HCT116 (cell line): Measurements from ENCODE around the gene RSAD2. TPM values are rescaled to one million over a fixed set of nuclear protein-coding genes. Genes with fewer than 3 reads are reported as not detected.

ENCODE experiments used
- ATAC-seq: fragments of 200-7000 bp; cut with Tn5 transposase; 2 replicates; pipeline ENCODE4 v1.9.1; 2020; ENCODE audit warnings: mild to moderate bottlenecking, moderate library complexity
- BruUV-seq: library from RNA; stranded (reverse); fragments of 400-500 nt; replicated peaks from 2 replicates; lab custom pipeline; 2021; lab: Mats Ljungman, UMichigan
- CTCF ChIA-PET: fragments of 300-600 bp; sonication (Branson Sonifier 250); formaldehyde crosslinking; loops from one replicate; lab custom pipeline; 2021; ENCODE audit warnings: antibody characterized with exemption; lab: Charles Lee
- POLR2A ChIA-PET: fragments of 300-600, 350-600 bp; sonication (Branson Sonifier 250); formaldehyde crosslinking; loops from one replicate; lab custom pipeline; 2021; ENCODE audit warnings: antibody characterized with exemption; lab: Charles Lee
- RAD21 ChIA-PET, 2 experiments: fragments of 300-600 bp; sonication (Branson Sonifier 250); formaldehyde crosslinking; loops; one replicate each; lab custom pipeline; 2023; ENCODE audit warnings: low total read pairs in 2 of 2; ENCODE audit not compliant: uncharacterized antibody in 2 of 2, unreplicated experiment in 2 of 2, low non-redundant PET in 1 of 2; lab: Charles Lee
- DNase-seq: peaks from one replicate; pipeline ENCODE4 v3.0.0-alpha.2; 2010; ENCODE audit warnings: low read depth, low spot score
- H2AFZ ChIP-seq: fragments of 200-600 bp; shearing (Covaris generic), sonication (generic); 2 replicates; pipeline ENCODE4 v1.6.1; 2017; ENCODE audit warnings: low read depth, mixed run types, mixed read lengths, antibody characterized with exemption, low read length; ENCODE audit not compliant: poor library complexity, severe bottlenecking
- H3K27ac ChIP-seq: 2 replicates; pipeline ENCODE4 v1.5.1; 2012; ENCODE audit warnings: low read depth, low read length
- H3K27me3 ChIP-seq: fragments of 200-600 bp; sonication (generic); 2 replicates; pipeline ENCODE4 v1.6.1; 2016; ENCODE audit warnings: mixed run types, low read length, mixed read lengths; ENCODE audit not compliant: insufficient read depth
- H3K36me3 ChIP-seq, 2 experiments: fragments of 200-500 bp in 1 of 2; fragments of 200-600 bp in 1 of 2; sonication (Bioruptor generic) in 1 of 2; sonication (generic) in 1 of 2; 2 replicates each; pipeline versions ENCODE4 v1.5.1 to v1.6.1; 2014 to 2016; ENCODE audit warnings: low read length in 2 of 2, inconsistent platforms in 1 of 2, mixed read lengths in 1 of 2, mixed run types in 1 of 2; ENCODE audit not compliant: insufficient read depth in 2 of 2, control insufficient read depth in 1 of 2
- H3K4me1 ChIP-seq, 2 experiments: fragments of 200-600 bp in 1 of 2; sonication (generic) in 1 of 2; 2 replicates each; pipeline versions ENCODE4 v1.5.1 to v1.6.1; 2012 to 2017; ENCODE audit warnings: low read length in 2 of 2, inconsistent platforms in 1 of 2, mild to moderate bottlenecking in 1 of 2, mixed read lengths in 1 of 2, mixed run types in 1 of 2, moderate library complexity in 1 of 2; ENCODE audit not compliant: insufficient read depth in 2 of 2, control insufficient read depth in 1 of 2
- H3K4me2 ChIP-seq: fragments of 200-600 bp; sonication (generic); 2 replicates; pipeline ENCODE4 v1.6.1; 2017; ENCODE audit warnings: mixed run types, low read length, mixed read lengths
- H3K4me3 ChIP-seq, 2 experiments: fragments of 200-600 bp in 1 of 2; sonication (generic) in 1 of 2; replicated peaks in 1 of 2; 2 replicates each; pipeline ENCODE4 v1.5.1; 2011 to 2016; ENCODE audit warnings: low read length in 2 of 2, control low read depth in 1 of 2, low read depth in 1 of 2, mild to moderate bottlenecking in 1 of 2, mixed read lengths in 1 of 2, mixed run types in 1 of 2
- H3K79me2 ChIP-seq: fragments of 200-600 bp; sonication (generic); 2 replicates; pipeline ENCODE4 v1.6.1; 2017; ENCODE audit warnings: mild to moderate bottlenecking, mixed run types, low read length, moderate library complexity, mixed read lengths; ENCODE audit not compliant: insufficient read depth
- H3K9ac ChIP-seq: fragments of 200-600 bp; sonication (generic); 2 replicates; pipeline ENCODE4 v1.6.1; 2016; ENCODE audit warnings: low read length, mixed read lengths
- H3K9me2 ChIP-seq: fragments of 200-600 bp; sonication (generic), shearing (Covaris generic); 2 replicates; pipeline ENCODE4 v1.6.1; 2017; ENCODE audit warnings: mixed run types, mild to moderate bottlenecking, moderate library complexity; ENCODE audit not compliant: insufficient read depth
- H3K9me3 ChIP-seq, 2 experiments: fragments of 200-500 bp in 1 of 2; fragments of 200-600 bp in 1 of 2; sonication (Bioruptor generic) in 1 of 2; sonication (generic) in 1 of 2; 2 replicates each; pipeline ENCODE4 v1.6.1; 2014 to 2017; ENCODE audit warnings: low read length in 2 of 2, mixed read lengths in 2 of 2, inconsistent platforms in 1 of 2, low read depth in 1 of 2, mild to moderate bottlenecking in 1 of 2, mixed run types in 1 of 2, moderate library complexity in 1 of 2; ENCODE audit not compliant: control insufficient read depth in 1 of 2, insufficient read depth in 1 of 2
- H4K20me1 ChIP-seq: fragments of 200-600 bp; sonication (generic), shearing (Covaris generic); 2 replicates; pipeline ENCODE4 v1.6.1; 2017; ENCODE audit warnings: mixed run types, mild to moderate bottlenecking, moderate library complexity; ENCODE audit not compliant: insufficient read depth
- CBX3 ChIP-seq: IDR thresholded peaks from 2 replicates; pipeline ENCODE4 v1.6.1; 2012; ENCODE audit warnings: low read depth
- EZH2 ChIP-seq: fragments of 200-600 bp; sonication (generic); IDR thresholded peaks from 2 replicates; pipeline ENCODE4 v1.6.1; 2017; ENCODE audit warnings: antibody characterized with exemption, mixed run types
- EZH2phosphoT487 ChIP-seq: fragments of 200-600 bp; IDR thresholded peaks from 2 replicates; pipeline ENCODE4 v1.6.1; 2018; ENCODE audit warnings: antibody characterized with exemption, borderline replicate concordance
- POLR2A ChIP-seq: IDR thresholded peaks from 2 replicates; pipeline ENCODE4 v1.7.0; 2011; ENCODE audit warnings: borderline replicate concordance; ENCODE audit not compliant: insufficient read depth, insufficient read length; ENCODE audit errors: extremely low read depth
- RAD21 ChIP-seq: IDR thresholded peaks from 2 replicates; pipeline ENCODE4 v1.6.1; 2012; ENCODE audit warnings: low read depth, mild to moderate bottlenecking
- SIN3A ChIP-seq: IDR thresholded peaks from 2 replicates; pipeline ENCODE4 v1.6.1; 2012; ENCODE audit warnings: low read depth
- SRF ChIP-seq: IDR thresholded peaks from 2 replicates; pipeline ENCODE4 v1.6.1; 2012; ENCODE audit warnings: low read depth
- YY1 ChIP-seq: IDR thresholded peaks from 2 replicates; pipeline ENCODE4 v1.6.1; 2011; ENCODE audit warnings: low read length, low read depth, moderate library complexity, mild to moderate bottlenecking; ENCODE audit not compliant: insufficient replicate concordance; ENCODE audit errors: extremely low read depth
- ZFX ChIP-seq: fragments of 450-650 bp; IDR thresholded peaks from 2 replicates; pipeline ENCODE4 v1.6.1; 2017
- ZNF274 ChIP-seq: fragments of 200-500 bp; sonication (Bioruptor generic); IDR thresholded peaks from 2 replicates; pipeline ENCODE4 v1.6.1; 2014; ENCODE audit warnings: mild to moderate bottlenecking, low read depth, low read length, inconsistent platforms
- intact Hi-C: fragments of 100-400 bp; cut with micrococcal nuclease; formaldehyde crosslinking; loops from 2 replicates; pipeline ENCODE4 v1.10.0; 2022
- total RNA-seq: library from RNA; stranded (reverse); gene quantifications from one replicate; pipeline ENCODE4 v1.2.1, GENCODE V29; 2021; ENCODE audit not compliant: unreplicated experiment
- TF ChIP-seq, protein P1 (sequence below): IDR thresholded peaks from 2 replicates; pipeline ENCODE4 v1.6.1; 2012
- TF ChIP-seq, protein P2 (sequence below): IDR thresholded peaks from 2 replicates; pipeline ENCODE4 v1.6.1; 2012; ENCODE audit warnings: low read depth
- TF ChIP-seq, protein P3 (sequence below): IDR thresholded peaks from 2 replicates; pipeline ENCODE4 v1.6.1; 2011; ENCODE audit warnings: mild to moderate bottlenecking, low read length, moderate library complexity; ENCODE audit not compliant: insufficient replicate concordance; ENCODE audit errors: extremely low read depth

The RSAD2 gene
- total RNA-seq, 1 experiment from 2014 or later: not detected

DNA sequence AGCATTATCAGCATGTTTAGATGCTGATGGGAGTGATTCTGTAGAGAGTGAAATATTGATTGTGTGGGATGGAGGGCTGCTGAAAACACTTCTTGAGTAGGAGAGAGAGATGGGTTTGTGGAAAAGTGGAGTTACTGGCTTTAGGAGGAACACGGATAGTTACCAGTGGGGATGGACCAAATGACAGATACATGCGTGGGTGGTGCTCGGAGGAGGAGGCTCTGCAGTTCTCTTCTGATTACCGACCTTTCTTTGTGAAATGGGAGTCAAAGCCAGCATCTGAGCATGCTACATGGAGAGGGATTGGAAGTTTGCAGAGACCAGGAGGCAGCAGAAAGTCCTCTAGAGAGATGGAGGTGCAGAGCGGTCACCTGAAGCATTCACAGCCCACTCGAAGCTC is 65.9 kb downstream of the RSAD2 start (continued):
- TF ChIP-seq SRF (no peak), ZFX (no peak), CBX3 (no peak)

DNA sequence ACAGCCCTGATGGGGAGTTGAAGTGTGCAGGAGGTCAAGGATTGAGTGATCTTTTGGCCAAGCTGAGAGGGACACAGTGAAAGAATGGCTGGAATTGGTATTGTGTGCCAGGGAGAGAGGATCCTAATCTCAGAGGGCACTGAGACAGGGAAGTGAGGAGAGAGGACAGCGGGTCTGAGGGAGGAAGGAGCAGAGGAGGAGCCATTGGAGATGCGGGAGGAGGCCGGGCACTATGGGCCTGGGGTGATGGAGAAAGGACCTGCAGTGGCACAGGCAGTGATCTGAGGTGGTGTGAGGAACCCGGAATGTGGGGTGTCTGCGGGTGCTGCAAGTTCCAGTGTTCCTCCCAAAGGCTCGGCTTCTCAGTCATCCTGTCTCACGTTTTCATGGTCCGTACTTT is 66.4 kb downstream of the RSAD2 start:
- no peak overlapping the region for H3K4me3 ChIP-seq
- no peaks in the 10 kb centered on the region for H3K9me2 ChIP-seq
- no peaks in the 10 kb centered on the region; the same call in 1 of the 2 replicates for H3K79me2 ChIP-seq
- H3K9ac ChIP-seq: no peak overlapping the region
- POLR2A ChIA-PET: no interaction called here
- TF ChIP-seq, protein P1, sequence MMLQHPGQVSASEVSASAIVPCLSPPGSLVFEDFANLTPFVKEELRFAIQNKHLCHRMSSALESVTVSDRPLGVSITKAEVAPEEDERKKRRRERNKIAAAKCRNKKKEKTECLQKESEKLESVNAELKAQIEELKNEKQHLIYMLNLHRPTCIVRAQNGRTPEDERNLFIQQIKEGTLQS: no peak
- no peak for TF ChIP-seq SIN3A
- no peak for TF ChIP-seq ZNF274
- no peak for TF ChIP-seq EZH2phosphoT487
- no peak for TF ChIP-seq YY1
- no peak for TF ChIP-seq EZH2
- no peak for TF ChIP-seq POLR2A
- TF ChIP-seq, protein P2, sequence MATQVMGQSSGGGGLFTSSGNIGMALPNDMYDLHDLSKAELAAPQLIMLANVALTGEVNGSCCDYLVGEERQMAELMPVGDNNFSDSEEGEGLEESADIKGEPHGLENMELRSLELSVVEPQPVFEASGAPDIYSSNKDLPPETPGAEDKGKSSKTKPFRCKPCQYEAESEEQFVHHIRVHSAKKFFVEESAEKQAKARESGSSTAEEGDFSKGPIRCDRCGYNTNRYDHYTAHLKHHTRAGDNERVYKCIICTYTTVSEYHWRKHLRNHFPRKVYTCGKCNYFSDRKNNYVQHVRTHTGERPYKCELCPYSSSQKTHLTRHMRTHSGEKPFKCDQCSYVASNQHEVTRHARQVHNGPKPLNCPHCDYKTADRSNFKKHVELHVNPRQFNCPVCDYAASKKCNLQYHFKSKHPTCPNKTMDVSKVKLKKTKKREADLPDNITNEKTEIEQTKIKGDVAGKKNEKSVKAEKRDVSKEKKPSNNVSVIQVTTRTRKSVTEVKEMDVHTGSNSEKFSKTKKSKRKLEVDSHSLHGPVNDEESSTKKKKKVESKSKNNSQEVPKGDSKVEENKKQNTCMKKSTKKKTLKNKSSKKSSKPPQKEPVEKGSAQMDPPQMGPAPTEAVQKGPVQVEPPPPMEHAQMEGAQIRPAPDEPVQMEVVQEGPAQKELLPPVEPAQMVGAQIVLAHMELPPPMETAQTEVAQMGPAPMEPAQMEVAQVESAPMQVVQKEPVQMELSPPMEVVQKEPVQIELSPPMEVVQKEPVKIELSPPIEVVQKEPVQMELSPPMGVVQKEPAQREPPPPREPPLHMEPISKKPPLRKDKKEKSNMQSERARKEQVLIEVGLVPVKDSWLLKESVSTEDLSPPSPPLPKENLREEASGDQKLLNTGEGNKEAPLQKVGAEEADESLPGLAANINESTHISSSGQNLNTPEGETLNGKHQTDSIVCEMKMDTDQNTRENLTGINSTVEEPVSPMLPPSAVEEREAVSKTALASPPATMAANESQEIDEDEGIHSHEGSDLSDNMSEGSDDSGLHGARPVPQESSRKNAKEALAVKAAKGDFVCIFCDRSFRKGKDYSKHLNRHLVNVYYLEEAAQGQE: no peak
- TF ChIP-seq, protein P3, sequence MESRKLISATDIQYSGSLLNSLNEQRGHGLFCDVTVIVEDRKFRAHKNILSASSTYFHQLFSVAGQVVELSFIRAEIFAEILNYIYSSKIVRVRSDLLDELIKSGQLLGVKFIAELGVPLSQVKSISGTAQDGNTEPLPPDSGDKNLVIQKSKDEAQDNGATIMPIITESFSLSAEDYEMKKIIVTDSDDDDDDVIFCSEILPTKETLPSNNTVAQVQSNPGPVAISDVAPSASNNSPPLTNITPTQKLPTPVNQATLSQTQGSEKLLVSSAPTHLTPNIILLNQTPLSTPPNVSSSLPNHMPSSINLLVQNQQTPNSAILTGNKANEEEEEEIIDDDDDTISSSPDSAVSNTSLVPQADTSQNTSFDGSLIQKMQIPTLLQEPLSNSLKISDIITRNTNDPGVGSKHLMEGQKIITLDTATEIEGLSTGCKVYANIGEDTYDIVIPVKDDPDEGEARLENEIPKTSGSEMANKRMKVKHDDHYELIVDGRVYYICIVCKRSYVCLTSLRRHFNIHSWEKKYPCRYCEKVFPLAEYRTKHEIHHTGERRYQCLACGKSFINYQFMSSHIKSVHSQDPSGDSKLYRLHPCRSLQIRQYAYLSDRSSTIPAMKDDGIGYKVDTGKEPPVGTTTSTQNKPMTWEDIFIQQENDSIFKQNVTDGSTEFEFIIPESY: no peak
- no peak for TF ChIP-seq RAD21
- DNase-seq (no peak), ATAC-seq (no peak)
- no TSS peak for BruUV-seq
- H3K27ac ChIP-seq: no peak overlapping the region
- no peak overlapping the region for H2AFZ ChIP-seq
- no peaks in the 10 kb centered on the region for H4K20me1 ChIP-seq
- H3K4me2 ChIP-seq: no peak overlapping the region
- CTCF ChIA-PET: no interaction called here
- no peaks in the 10 kb centered on the region for H3K36me3 ChIP-seq
- intact Hi-C loops: no loop called here
- RAD21 ChIA-PET: no interaction called here
- no peaks in the 10 kb centered on the region for H3K9me3 ChIP-seq
- H3K27me3 ChIP-seq: no peaks in the 10 kb centered on the region
- no peaks in the 10 kb centered on the region for H3K4me1 ChIP-seq
